GM19372 (cell line): ENCODE data around the gene SIDT1.
A peak's percentile ranks its signal among the peaks of the same experiment; 100 is the strongest.

ENCODE experiments used
- ATAC-seq: cut with Tn5 transposase; IDR thresholded peaks from one replicate; pipeline ENCODE4 v1.9.1; 2021; ENCODE audit warnings: mild to moderate bottlenecking, low read depth, moderate library complexity; ENCODE audit not compliant: unreplicated experiment

SIDT1 gene

DNA sequence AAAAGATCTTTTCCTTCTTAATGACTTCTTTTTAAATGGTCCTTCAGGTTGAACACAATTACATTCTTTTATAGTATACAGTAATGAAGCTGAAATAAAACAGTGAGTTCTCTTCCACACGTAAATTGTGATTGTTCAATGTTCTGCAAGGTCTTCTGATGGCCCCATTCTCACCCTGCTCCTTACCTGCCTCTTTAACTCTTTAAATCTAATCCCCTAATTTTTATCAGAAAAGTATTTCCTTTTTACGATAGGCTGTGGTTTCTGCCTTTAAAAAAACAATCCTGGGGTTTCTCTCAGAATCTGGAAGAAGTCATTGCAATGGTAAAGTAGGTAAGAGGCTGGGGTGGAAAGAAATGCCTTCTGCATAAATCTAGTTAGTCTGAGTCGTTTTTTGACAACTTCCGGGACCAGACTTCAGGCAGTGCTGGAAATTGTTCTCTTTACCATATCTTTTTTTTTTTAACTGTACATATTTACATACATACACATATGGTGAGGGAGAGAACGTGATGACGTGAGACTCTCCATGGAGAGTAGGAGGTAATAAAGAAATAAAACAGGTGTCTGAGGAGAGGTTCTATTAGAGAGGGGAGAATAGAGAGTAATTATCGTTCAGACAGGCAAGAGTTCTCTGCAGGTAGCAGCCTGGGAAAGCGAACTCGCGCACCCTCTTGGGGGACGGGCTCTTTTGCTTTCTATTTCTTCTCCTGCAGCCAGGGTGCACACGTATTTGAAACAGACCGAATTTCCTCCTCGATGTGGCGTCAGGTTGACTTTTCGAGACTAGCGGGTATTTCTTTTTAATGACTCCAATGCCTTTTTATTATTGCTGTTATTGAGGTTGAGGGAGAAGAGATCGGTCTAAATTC lies at the start of gene SIDT1:
Gene SIDT1, plus strand, starts transcription at position 730 of the 872 bp plus-strand sequence. CDS start 467 bp downstream, outside the sequence.
- ATAC-seq: peak; percentile 57

DNA sequence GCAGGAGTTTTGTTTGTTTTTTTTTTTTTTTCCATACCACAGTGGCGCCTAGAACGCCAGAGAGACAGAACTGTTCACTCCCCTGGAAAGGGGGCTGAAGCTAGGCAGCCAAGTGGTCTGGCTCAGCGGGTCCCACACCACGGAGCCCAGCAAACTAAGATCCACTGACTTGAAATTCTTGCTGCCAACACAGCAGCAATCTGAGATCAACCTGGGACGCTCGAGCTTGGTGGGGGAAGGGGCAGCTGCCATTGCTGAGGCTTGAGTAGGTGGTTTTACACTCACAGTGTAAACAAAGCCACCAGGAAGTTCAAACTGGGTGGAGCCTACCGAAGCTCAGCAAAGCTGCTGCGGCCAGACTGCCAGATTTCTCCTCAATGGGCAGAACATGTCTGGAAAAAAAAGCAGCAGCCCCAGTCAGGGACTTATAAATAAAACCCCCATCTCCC lies 47.2 kb upstream of the SIDT1 start:
- ATAC-seq: no peak

DNA sequence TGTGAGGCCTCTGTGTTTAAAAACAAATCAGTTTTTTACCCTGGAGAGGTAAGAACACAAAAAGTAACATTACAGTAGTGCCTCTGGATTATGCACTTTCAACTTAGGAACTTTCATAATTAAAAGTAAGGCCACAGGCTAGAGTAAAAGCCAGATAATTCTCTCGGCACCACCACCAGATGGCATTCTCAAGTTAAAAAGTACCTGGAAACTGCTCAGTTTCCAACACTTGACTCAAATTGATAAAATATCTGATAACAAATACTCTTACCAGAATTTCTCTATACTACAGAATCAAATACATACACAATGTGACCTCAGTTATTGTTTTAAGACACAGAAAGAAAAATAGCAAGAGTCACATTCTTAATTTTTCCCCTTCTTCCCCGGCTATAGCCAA lies 37.3 kb upstream of the SIDT1 start:
- ATAC-seq: peak; percentile 68

DNA sequence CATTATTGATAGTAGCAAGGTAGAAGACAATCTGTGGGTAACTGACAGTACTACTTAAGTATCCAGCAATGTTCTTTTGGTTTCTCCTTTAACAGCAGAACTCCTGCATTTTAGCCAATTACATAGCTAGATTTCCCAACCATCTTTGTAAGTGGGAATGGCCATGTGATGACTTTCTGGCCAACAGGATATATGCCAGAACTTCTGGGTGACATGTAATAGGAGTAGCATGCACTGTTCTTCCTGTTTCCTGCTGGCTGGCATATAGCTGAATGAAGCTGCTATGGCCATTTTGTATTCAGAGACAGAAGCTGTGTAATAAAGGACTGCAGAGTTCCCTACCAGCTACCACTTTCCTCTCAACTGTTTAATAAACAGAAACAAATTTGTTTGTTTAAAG lies 35.4 kb upstream of the SIDT1 start:
- ATAC-seq: no peak

DNA sequence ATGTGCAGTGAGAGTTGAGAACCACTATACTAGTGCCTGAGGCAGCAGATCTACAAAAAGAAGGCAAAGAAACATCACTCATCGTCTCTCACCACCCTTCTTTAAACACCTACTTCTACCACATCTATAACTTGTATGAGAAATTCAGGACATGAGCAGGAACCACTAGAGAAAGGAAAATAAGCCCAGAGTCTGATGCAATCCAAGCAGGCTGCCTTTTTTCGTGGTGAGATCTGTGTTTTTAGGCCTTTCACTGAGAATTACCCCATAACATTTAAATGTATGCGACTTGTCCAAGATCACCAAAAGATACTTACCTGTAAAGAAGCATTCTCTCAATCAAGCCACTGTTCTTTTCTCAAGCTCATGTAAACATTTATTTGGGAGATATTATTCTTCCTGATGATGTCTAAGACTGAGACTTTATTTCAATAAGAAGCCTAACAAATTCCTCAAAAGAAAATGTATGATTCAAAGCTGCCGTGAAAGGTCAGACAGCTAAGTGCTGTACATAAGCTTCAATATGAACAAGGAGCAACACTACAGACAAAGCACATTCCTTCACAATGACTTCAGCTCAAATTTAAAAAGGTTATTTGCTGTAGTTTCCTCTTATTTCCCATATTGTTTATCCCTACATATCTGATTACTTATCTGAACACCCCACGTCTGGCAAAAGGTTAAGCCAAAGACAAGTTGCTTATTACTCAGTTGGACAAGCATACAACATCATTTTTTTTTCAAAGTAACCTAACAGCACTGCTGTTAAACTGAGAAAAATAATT lies 33.9 kb upstream of the SIDT1 start:
- no peak for ATAC-seq

DNA sequence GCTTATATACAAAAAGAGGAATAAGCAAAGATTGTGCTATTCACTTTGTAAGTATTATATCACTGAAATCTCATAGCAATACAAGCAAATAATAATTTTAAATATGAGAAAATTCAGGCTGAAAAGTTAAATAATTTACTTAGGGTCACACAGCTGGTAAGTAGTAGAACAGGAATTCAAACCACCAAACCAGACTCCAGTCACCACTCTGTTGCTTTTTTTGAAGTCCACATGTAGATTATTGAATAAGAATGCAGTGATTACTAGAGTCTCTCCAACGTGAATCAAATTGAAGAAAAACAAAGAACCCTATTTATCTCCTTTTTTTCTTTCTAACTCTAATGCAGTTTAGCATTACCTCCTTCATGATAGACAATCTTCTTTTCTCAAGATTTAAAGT lies 33.3 kb upstream of the SIDT1 start:
- ATAC-seq: no peak

DNA sequence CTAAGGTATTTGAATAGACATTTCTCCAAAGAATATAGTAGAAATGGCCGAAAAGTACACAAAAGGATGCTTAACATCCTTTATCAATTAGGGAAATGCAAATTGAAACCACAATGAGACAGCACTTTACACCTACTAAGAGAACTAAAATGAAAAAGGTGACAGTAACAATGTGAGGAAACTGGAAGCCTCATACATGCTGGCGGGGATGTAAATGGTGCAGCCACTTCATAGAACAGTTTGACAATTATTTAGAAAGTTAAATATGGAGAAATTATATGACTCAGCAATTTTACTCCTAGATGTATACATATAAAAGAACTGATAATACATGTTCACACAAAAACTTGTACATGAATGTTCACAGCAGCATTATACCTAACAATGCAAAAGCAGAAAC lies 30.8 kb upstream of the SIDT1 start:
- ATAC-seq: no peak

DNA sequence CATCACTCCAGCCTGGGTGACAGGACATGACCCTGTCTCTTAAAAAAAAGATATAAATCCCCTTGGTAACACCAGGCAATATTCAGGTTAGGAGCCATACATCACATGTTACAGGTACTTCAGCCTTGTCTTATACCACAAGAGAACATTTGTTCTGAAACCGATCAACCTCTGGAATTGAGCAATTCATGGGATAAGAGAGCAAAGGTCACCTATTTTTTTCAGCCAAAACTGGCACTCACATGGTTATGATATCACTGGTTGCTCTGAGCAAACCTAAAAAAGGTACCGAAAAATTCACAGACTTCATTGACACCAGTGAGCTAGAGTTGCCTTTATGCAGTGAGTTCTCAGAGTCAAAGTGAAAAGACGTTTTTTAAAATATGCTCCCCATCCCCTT lies 26.5 kb upstream of the SIDT1 start:
- no peak for ATAC-seq

DNA sequence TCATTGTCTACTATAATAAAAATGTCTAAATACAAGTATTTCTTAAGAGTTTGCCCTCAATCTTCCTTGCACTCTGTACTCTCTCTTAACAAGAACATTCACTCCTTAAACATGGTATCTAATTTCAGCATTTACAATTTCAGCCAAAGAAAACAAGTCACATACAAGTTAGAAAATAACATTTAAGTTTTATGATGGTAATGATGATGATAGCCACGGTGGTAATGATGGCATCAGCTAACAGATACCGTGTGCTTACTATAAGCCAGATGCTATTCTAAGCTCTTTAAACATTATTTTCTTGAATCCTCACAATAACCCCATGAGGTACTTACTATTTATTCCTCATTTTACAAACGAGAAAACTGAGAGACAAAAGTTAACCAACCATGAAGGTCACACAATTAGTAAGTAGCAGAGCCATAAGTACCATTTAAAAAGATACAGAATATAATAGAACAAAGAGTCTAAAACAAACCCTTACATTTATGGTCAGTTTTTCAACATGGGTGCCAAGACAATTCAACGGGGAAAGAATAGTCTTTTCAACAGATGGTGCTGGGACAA lies 24.8 kb upstream of the SIDT1 start:
- ATAC-seq: no peak

DNA sequence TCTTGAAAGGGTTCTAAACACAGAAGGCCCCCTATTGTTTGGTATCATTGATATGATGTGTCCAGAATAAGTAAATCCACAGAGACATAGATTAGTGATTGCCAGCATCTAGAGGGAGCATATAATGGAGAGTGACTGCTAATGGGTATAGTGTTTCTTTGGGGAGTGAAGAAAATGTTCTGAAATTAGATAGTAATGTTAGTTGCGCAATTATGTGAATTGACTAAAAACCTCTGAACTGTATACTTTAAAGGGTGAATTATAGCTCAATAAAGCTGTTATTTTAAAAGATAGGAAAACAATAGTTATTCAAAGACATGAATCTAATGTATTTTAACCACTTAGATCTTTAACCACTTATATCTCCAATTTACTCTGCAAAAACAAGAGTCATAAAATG lies 23.4 kb upstream of the SIDT1 start:
- no peak for ATAC-seq

DNA sequence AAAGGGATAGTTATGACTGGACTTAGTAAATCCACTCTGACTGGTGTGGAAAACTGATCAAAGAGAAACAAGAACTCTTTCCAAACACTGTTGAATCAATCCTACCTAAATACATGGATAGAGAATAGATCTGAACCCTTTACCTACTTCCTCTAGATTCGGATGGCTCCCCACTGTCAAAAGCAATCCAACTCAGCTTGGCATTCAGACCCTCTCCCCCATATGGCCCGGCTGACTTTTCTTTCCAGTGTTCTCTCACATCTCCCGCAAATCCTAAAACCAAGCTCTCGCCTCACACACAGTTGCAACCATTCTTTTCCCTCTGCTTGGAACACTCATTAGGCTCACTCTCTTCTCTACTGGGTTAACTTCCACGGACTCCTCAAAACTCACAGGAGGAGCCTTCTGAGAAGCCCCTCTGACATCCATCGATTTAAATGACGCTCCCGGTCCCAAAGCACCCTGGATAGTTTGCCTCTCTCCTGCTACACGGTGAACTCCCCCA lies 18.0 kb upstream of the SIDT1 start:
- ATAC-seq: peak; percentile 1

DNA sequence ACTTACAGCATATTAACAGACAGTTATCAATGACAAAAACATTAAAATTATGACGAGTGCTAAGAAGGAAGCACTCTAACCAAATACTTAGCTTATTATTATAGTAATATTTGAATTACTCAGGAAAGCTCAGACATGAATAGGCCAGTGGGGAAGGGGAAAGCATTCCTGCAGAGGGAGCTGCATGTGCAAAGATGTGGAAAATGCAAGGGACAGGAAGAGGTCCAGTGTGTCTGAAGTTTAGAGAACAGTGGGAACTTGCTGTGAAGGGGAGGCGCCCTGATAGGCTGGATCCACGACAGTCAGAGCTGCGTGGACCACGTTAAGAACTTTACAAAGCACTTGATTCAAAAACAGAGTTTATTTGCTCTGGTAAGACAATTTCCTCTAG lies 16.2 kb upstream of the SIDT1 start:
- no peak for ATAC-seq

DNA sequence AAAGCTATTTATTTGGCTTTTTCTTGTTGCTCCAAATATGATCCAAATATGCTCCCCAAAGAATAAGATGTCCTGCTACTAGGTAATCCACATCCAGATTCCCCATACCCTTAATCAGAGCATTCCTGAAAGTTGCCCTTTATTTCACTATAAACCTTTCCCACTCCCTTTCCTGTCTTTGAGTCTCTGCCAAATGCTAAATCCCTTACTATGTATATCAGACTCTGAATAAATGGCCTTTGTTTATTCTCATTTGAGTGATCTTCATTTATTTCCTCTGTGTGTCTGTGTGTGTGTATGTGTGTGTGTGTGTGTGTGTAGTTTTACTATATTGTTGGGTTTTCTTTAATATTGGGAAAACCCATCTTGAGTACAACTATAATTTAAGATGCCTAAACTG lies 10.4 kb upstream of the SIDT1 start:
- ATAC-seq: no peak

DNA sequence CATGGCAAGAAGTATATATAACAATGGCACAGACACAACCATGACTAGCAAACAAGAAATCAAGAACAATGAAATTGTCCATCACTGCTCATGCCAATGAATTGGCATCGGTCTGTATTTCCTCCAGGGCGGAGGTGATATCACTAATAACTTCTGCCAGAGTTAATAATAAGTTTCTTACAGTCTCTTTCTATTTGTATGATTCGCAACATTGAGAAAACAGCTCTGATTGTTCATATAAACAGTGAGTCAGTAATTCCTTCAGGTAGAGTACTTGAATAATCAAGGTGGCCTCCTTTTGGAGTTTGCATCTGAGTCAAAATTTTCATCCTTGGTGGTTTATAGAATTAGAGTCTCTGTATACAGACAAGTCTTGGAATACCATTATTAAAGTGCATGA lies 9.1 kb upstream of the SIDT1 start:
- ATAC-seq: no peak

DNA sequence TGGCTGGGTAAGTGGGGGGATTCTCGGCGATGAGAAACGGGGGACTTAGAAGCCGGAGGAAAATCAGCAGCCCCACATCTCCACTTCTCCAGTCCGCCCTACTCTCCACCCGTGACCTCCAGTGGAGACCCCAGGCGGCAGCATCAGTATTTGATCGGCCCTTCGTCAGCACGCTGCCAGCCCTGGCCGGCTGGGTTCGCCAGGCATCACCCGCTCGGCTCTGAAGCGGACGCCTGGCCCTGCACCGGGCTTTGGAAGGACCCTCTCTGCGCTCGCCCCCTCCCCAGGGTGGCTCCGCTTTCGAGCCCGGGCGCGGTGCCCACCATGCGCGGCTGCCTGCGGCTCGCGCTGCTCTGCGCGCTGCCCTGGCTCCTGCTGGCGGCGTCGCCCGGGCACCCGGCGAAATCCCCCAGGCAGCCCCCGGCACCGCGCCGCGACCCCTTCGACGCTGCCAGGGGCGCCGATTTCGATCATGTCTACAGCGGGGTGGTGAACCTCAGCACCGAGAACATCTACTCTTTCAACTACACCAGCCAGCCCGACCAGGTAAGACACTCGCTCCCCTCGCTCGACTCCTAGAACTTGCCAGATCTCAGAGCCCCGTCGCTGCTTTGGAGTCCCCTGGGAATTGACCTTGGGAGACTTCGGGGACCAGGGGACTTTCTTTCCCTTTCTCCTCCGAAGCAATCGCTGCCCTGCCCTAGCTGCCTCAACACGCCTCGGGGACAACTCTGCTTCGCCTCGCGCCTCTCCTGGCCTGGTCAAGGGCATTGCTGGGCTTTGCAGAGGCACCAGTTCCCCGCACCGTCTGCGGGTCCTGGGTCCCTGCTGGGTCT lies 561 bp downstream of the SIDT1 start:
- peak; percentile 24 for ATAC-seq

DNA sequence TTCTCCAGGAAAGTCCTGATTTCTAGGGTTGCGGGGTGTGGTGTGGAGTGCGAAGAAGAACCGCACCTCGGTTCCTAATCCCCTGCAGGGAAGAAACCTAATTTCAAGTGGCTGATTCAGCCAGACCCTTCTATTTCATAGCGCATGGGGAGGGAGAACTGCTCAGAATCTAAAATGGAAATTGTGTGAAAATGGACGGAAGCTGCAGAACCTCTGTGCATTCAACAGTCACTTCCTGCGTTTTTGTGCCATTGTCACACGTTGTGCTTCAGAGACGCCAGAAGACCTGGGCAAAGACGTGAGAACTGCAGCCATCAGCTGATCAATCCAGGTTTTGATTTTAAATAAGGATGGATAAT lies 1.2 kb downstream of the SIDT1 start:
- ATAC-seq: peak; percentile 35

DNA sequence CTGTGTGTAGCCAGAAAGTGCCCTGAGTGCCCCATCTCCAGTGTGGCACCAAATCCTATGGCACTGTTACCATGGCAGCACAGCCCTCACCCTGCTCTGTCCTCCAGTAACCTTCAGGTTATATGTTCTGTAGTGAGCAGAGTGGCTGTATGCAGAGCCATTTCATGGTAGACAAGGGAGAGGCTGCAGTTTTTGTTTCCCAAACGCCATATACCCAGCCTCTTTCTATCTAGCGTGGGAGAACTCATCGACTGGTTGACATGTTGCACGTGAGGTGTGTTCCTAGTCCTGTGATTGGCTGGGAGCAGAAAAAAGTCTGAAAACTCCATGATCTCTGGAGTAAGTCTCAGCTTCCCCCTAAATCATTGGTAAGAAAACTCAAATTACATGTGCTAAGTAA lies 2.0 kb downstream of the SIDT1 start:
- ATAC-seq: no peak

DNA sequence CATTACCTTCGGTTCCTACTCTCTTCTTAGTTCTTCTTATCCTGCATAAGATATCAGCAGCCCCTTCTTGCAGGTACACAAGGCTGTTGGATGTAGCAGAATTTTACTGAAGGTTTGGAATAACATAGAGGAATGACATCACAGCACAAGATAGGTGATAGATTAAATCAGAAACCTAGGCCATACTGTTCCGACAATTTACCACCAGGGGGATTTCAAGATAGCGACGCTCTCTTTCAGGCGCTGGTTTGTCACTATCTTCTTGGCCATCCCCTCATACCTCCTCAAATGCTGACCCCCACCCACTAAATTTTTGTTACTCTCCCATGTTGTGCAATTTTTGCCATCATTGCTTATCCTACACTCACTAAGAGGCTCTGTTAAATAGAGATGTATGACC lies 3.5 kb downstream of the SIDT1 start:
- ATAC-seq: no peak

DNA sequence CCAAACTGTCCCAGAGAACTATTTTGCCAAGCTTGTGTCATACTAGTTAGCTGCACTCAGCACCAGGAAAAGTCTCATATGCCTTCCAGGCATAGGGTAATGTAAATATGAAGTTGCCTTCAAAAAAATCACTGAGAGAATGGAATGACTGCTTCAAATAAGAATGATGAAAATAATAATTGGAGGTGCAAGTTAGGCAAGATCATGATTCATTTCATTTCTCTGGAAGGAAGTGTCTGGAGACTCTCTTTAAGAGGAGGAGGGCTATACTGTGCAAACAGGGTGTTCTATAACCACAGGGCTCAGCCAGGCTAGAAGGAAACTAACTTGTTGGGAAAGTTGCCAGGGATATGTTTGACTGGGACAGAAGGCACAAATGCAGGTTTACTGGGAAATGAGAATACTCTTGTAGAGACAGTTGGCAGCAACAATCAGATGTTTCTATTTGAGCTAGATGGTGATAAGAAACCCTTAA lies 4.3 kb downstream of the SIDT1 start:
- ATAC-seq: no peak

DNA sequence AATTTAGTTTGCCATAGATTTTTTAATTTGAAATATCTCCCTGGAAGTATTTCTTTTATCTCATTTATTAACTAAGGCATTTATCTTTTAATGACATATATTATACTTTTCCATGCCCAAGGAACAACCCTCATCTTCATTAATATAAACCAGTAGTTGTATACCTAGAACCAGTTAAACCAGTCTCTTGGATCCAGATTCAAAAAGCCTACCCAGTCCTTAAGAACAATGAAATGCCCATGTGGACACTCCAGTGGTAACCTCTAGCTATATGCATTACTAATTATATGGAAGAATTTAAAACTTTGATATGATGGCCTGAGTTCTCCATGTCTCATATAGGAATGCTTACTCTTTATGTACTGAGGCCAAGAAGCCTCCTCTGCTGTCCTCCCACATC lies 4.8 kb downstream of the SIDT1 start:
- ATAC-seq: no peak
